ENCODE results near the gene FRMD6.

- TF ChIP-seq POLR2A (IDR thresholded peaks at IDR 0.05; ENCODE audit: low read depth, low read length) (no peak), TAF1 (IDR thresholded peaks at IDR 0.05; ENCODE audit: borderline replicate concordance, low read depth, low read length) (no peak)
These were observed 29.7 kb downstream of the FRMD6 start for GRCh38 chr14:51681411-51681810.

Data from GM12892 (cell line).